HG03095 (cell line): Measurements from ENCODE around the gene EID1.
"Not testable (repeated sequence)": the region's sequence is repeated elsewhere in the genome, so short reads cannot be mapped to it uniquely, and the experiment has no call there.

ENCODE experiments used
- ATAC-seq: cut with Tn5 transposase; IDR thresholded peaks from one replicate; pipeline ENCODE4 v1.9.1; 2021; ENCODE audit warnings: moderate library complexity; ENCODE audit not compliant: unreplicated experiment

The EID1 gene

GRCh38 chr15:48877630-48878595 is at the start of gene EID1:
Gene EID1, plus strand, starts transcription at chr15:48878134. Its CDS starts 43 bp downstream, at chr15:48878177.
- peak; percentile 90 for ATAC-seq

- no peak for ATAC-seq
Measured at GRCh38 chr15:48828471-48828870, 49.5 kb upstream of the EID1 start.

- no peak for ATAC-seq
Measured at GRCh38 chr15:48828906-48829305, 49.0 kb upstream of the EID1 start.

GRCh38 chr15:48832648-48833047 is 45.3 kb upstream of the EID1 start:
- ATAC-seq: no peak

GRCh38 chr15:48833526-48834239 is 44.3 kb upstream of the EID1 start:
- no peak for ATAC-seq

- ATAC-seq: no peak
Measured at GRCh38 chr15:48834756-48835155, 43.2 kb upstream of the EID1 start.

- ATAC-seq: no peak
Measured at GRCh38 chr15:48842501-48842900, 35.4 kb upstream of the EID1 start.

GRCh38 chr15:48845123-48845522 is 32.8 kb upstream of the EID1 start:
- ATAC-seq: no peak

GRCh38 chr15:48850648-48851047 is 27.3 kb upstream of the EID1 start:
- ATAC-seq: no peak

- ATAC-seq: no peak
Measured at GRCh38 chr15:48851956-48852355, 26.0 kb upstream of the EID1 start.

- ATAC-seq: not testable (repeated sequence)
Measured at GRCh38 chr15:48854434-48854833, 23.5 kb upstream of the EID1 start.

GRCh38 chr15:48855501-48856440 is 22.2 kb upstream of the EID1 start:
- no peak for ATAC-seq

GRCh38 chr15:48856942-48857341 is 21.0 kb upstream of the EID1 start:
- no peak for ATAC-seq

GRCh38 chr15:48858401-48858800 is 19.5 kb upstream of the EID1 start:
- ATAC-seq: no peak

GRCh38 chr15:48859426-48859825 is 18.5 kb upstream of the EID1 start:
- ATAC-seq: no peak

GRCh38 chr15:48861813-48862431 is 16.0 kb upstream of the EID1 start:
- ATAC-seq: no peak

- no peak for ATAC-seq
Measured at GRCh38 chr15:48862705-48863104, 15.2 kb upstream of the EID1 start.

- ATAC-seq: no peak
Measured at GRCh38 chr15:48865370-48866079, 12.4 kb upstream of the EID1 start.

GRCh38 chr15:48866141-48866563 is 11.8 kb upstream of the EID1 start:
- ATAC-seq: no peak

- no peak for ATAC-seq
Measured at GRCh38 chr15:48868023-48868422, 9.9 kb upstream of the EID1 start.
